GM21390 (cell line): Measurements from ENCODE around the gene FYN.

ENCODE experiments used
- ATAC-seq: cut with Tn5 transposase; IDR thresholded peaks from one replicate; pipeline ENCODE4 v1.9.1; 2021; ENCODE audit not compliant: unreplicated experiment

FYN gene

GRCh38 chr6:111772381-111772780, 100.9 kb downstream of the FYN start:
- no peak for ATAC-seq

GRCh38 chr6:111771629-111772028, 101.6 kb downstream of the FYN start:
- ATAC-seq, result no peak

GRCh38 chr6:111771094-111771432, 102.2 kb downstream of the FYN start:
- ATAC-seq, result no peak

- ATAC-seq, result no peak
Observed at GRCh38 chr6:111770263-111771093, 102.8 kb downstream of the FYN start.

- no peak for ATAC-seq
Observed at GRCh38 chr6:111769365-111770152, 103.7 kb downstream of the FYN start.

- ATAC-seq, result no peak
Observed at GRCh38 chr6:111768431-111768770, 104.9 kb downstream of the FYN start.

GRCh38 chr6:111767752-111768430, 105.4 kb downstream of the FYN start:
- ATAC-seq, result no peak

GRCh38 chr6:111766201-111766857, 106.9 kb downstream of the FYN start:
- no peak for ATAC-seq

- ATAC-seq, result no peak
Observed at GRCh38 chr6:111765763-111766162, 107.5 kb downstream of the FYN start.

- ATAC-seq, result peak; percentile 83
Observed at GRCh38 chr6:111764238-111765175, 108.7 kb downstream of the FYN start.

GRCh38 chr6:111763381-111763780, 109.9 kb downstream of the FYN start:
- no peak for ATAC-seq

GRCh38 chr6:111761783-111762312, 111.4 kb downstream of the FYN start:
- no peak for ATAC-seq

GRCh38 chr6:111761212-111761611, 112.0 kb downstream of the FYN start:
- no peak for ATAC-seq

- no peak for ATAC-seq
Observed at GRCh38 chr6:111759836-111760785, 113.1 kb downstream of the FYN start.

- no peak for ATAC-seq
Observed at GRCh38 chr6:111759331-111759835, 113.9 kb downstream of the FYN start.

GRCh38 chr6:111758608-111759329, 114.5 kb downstream of the FYN start:
- no peak for ATAC-seq

GRCh38 chr6:111757342-111757741, 115.9 kb downstream of the FYN start:
- ATAC-seq, result no peak

- ATAC-seq, result no peak
Observed at GRCh38 chr6:111754423-111754822, 118.8 kb downstream of the FYN start.
